Endothelial cell of hepatic sinusoid (primary cell): ENCODE data around the gene CCDC71L.
"Not testable (repeated sequence)": the region's sequence is repeated elsewhere in the genome, so short reads cannot be mapped to it uniquely, and the experiment has no call there.

Source experiments
- in situ Hi-C: cut with HindIII; loops from 2 replicates; pipeline ENCODE4 v1.10.0; 2017; ENCODE audit warnings: low sequenced_read_pairs

The CCDC71L gene

GRCh38 chr7:106660862-106661720 lies at the start of gene CCDC71L:
TSS of gene CCDC71L (minus strand) at chr7:106661158. CDS start at chr7:106660896, 262 bp downstream.
- in situ Hi-C loops: no loop called here

- in situ Hi-C loops: not testable (repeated sequence)
These were observed 48.6 kb upstream of the CCDC71L start for GRCh38 chr7:106709604-106710003.

- in situ Hi-C loops: no loop called here
These were observed 43.3 kb upstream of the CCDC71L start for GRCh38 chr7:106704000-106704840.

GRCh38 chr7:106693677-106694353 lies 32.9 kb upstream of the CCDC71L start:
- in situ Hi-C loops: no loop called here

- in situ Hi-C loops: no loop called here
These were observed 31.6 kb upstream of the CCDC71L start for GRCh38 chr7:106692450-106693051.

- in situ Hi-C loops: not testable (repeated sequence)
These were observed 27.2 kb upstream of the CCDC71L start for GRCh38 chr7:106688161-106688560.

GRCh38 chr7:106683941-106684340 lies 23.0 kb upstream of the CCDC71L start:
- in situ Hi-C loops: no loop called here

- in situ Hi-C loops: no loop called here
These were observed 21.0 kb upstream of the CCDC71L start for GRCh38 chr7:106681815-106682495.

- in situ Hi-C loops: no loop called here
These were observed 18.4 kb upstream of the CCDC71L start for GRCh38 chr7:106679153-106679931.

GRCh38 chr7:106678795-106679152 lies 17.8 kb upstream of the CCDC71L start:
- in situ Hi-C loops: no loop called here

- in situ Hi-C loops: not testable (repeated sequence)
These were observed 15.5 kb upstream of the CCDC71L start for GRCh38 chr7:106676506-106676905.

GRCh38 chr7:106673688-106674087 lies 12.7 kb upstream of the CCDC71L start:
- in situ Hi-C loops: not testable (repeated sequence)

GRCh38 chr7:106671930-106672329 lies 11.0 kb upstream of the CCDC71L start:
- in situ Hi-C loops: not testable (repeated sequence)

- in situ Hi-C loops: no loop called here
These were observed 10.2 kb upstream of the CCDC71L start for GRCh38 chr7:106671160-106671559.

GRCh38 chr7:106668861-106669524 lies 8.0 kb upstream of the CCDC71L start:
- in situ Hi-C loops: no loop called here

- in situ Hi-C loops: no loop called here
These were observed 5.4 kb upstream of the CCDC71L start for GRCh38 chr7:106666353-106666752.

- in situ Hi-C loops: no loop called here
These were observed 3.4 kb upstream of the CCDC71L start for GRCh38 chr7:106664343-106664742.

GRCh38 chr7:106659963-106660861 lies 746 bp downstream of the CCDC71L start:
- in situ Hi-C loops: loop anchor here (5.0 kb wide), 1 partner anchor 113 kb away; no protein-coding TSS in a partner anchor
